Neuronal stem cell (in vitro differentiated cells): ENCODE data around the gene EXOC1L.
"Not testable (repeated sequence)": the region's sequence is repeated elsewhere in the genome, so short reads cannot be mapped to it uniquely, and the experiment has no call there.

Source experiments
- DNase-seq: peaks from one replicate; pipeline ENCODE4 v3.0.0-alpha.2; 2013; ENCODE audit warnings: low spot score
- H2AFZ ChIP-seq: one replicate; pipeline ENCODE4 v1.6.1; 2013; ENCODE audit warnings: mild to moderate bottlenecking, low read length, inconsistent platforms
- H2AK5ac ChIP-seq: 2 replicates; pipeline ENCODE4 v1.6.1; 2013; ENCODE audit warnings: low read depth, mild to moderate bottlenecking, inconsistent platforms, low read length, moderate library complexity, mixed read lengths
- H2BK120ac ChIP-seq: 2 replicates; pipeline ENCODE4 v1.6.1; 2013; ENCODE audit warnings: low read depth, mild to moderate bottlenecking, inconsistent platforms, low read length, moderate library complexity, mixed read lengths
- H2BK12ac ChIP-seq: one replicate; pipeline ENCODE4 v1.6.1; 2013; ENCODE audit warnings: low read length, inconsistent platforms
- H2BK15ac ChIP-seq: 2 replicates; pipeline ENCODE4 v1.6.1; 2013; ENCODE audit warnings: mild to moderate bottlenecking, low read length, inconsistent platforms, mixed read lengths
- H2BK5ac ChIP-seq: one replicate; pipeline ENCODE4 v1.6.1; 2013; ENCODE audit warnings: inconsistent platforms, mild to moderate bottlenecking, low read length, moderate library complexity
- H3K14ac ChIP-seq: one replicate; pipeline ENCODE4 v1.6.1; 2013; ENCODE audit warnings: low read length, inconsistent platforms
- H3K18ac ChIP-seq: 2 replicates; pipeline ENCODE4 v1.6.1; 2013; ENCODE audit warnings: low read length, inconsistent platforms
- H3K23ac ChIP-seq: 2 replicates; pipeline ENCODE4 v1.6.1; 2013; ENCODE audit warnings: low read depth, mild to moderate bottlenecking, mixed read lengths, low read length, inconsistent platforms; ENCODE audit not compliant: poor library complexity
- H3K27ac ChIP-seq: replicated peaks from 3 replicates; pipeline ENCODE4 v1.5.1; 2013; ENCODE audit warnings: low read length, inconsistent platforms
- H3K27me3 ChIP-seq, 3 experiments: 2 replicates each; pipeline ENCODE4 v1.6.1; 2013; ENCODE audit warnings: low read length in 3 of 3, mild to moderate bottlenecking in 2 of 3, inconsistent platforms in 1 of 3, low read depth in 1 of 3, mixed read lengths in 1 of 3, moderate library complexity in 1 of 3; ENCODE audit not compliant: control insufficient read depth in 3 of 3, insufficient read depth in 3 of 3
- H3K36me3 ChIP-seq, 2 donors: replicated peaks in 1 of 2; 2 replicates each; pipeline ENCODE4 v1.6.1; 2013; ENCODE audit warnings: low read length in 2 of 2; ENCODE audit not compliant: control insufficient read depth in 2 of 2, insufficient read depth in 2 of 2
- H3K4ac ChIP-seq: 2 replicates; pipeline ENCODE4 v1.6.1; 2013; ENCODE audit warnings: inconsistent platforms, mild to moderate bottlenecking, low read length, moderate library complexity
- H3K4me1 ChIP-seq, 2 donors: 1 replicate in 1 of 2; 2 replicates in 1 of 2; pipeline ENCODE4 v1.6.1; 2013; ENCODE audit warnings: low read length in 2 of 2, low read depth in 1 of 2; ENCODE audit not compliant: control insufficient read depth in 2 of 2, insufficient read depth in 1 of 2
- H3K4me2 ChIP-seq: one replicate; pipeline ENCODE4 v1.6.1; 2013; ENCODE audit warnings: mild to moderate bottlenecking, low read length, inconsistent platforms; ENCODE audit not compliant: insufficient read depth, poor library complexity, severe bottlenecking
- H3K4me3 ChIP-seq, 2 donors: 2 replicates each; pipeline ENCODE4 v1.5.1; 2013; ENCODE audit warnings: low read length in 2 of 2, mild to moderate bottlenecking in 2 of 2, inconsistent platforms in 1 of 2, moderate library complexity in 1 of 2
- H3K79me1 ChIP-seq: one replicate; pipeline ENCODE4 v1.6.1; 2013; ENCODE audit warnings: low read depth, mild to moderate bottlenecking, inconsistent platforms, low read length, moderate library complexity
- H3K9ac ChIP-seq: one replicate; pipeline ENCODE4 v1.6.1; 2013; ENCODE audit warnings: mild to moderate bottlenecking, low read depth, low read length, inconsistent platforms; ENCODE audit not compliant: poor library complexity
- H3K9me3 ChIP-seq, 2 donors: replicated peaks in 1 of 2; 2 replicates each; pipeline versions ENCODE3 to v1.6.1; 2013; ENCODE audit warnings: low read length in 2 of 2, mild to moderate bottlenecking in 2 of 2, inconsistent platforms in 1 of 2, low read depth in 1 of 2, mixed read lengths in 1 of 2, moderate library complexity in 1 of 2; ENCODE audit not compliant: control insufficient read depth in 2 of 2, insufficient read depth in 1 of 2
- H4K8ac ChIP-seq: one replicate; pipeline ENCODE4 v1.6.1; 2013; ENCODE audit warnings: low read depth, mild to moderate bottlenecking, inconsistent platforms, low read length, moderate library complexity
- H4K91ac ChIP-seq: one replicate; pipeline ENCODE4 v1.6.1; 2013; ENCODE audit warnings: low read length, low read depth, mild to moderate bottlenecking, inconsistent platforms; ENCODE audit not compliant: poor library complexity
- WGBS, 2 donors: extraction: QIAGEN DNeasy Blood & Tissue Kit; methylation state at CpG; one replicate each; pipeline ENCODE4 v1.1.7; 2013; ENCODE audit warnings: missing lambda C conversion rate in 2 of 2, mixed read lengths in 1 of 2; ENCODE audit not compliant: insufficient read length in 2 of 2, insufficient replicate concordance in 1 of 2; ENCODE audit errors: extremely low coverage in 2 of 2; 5-methylcytosine and 5-hydroxymethylcytosine counted together

Gene EXOC1L

DNA sequence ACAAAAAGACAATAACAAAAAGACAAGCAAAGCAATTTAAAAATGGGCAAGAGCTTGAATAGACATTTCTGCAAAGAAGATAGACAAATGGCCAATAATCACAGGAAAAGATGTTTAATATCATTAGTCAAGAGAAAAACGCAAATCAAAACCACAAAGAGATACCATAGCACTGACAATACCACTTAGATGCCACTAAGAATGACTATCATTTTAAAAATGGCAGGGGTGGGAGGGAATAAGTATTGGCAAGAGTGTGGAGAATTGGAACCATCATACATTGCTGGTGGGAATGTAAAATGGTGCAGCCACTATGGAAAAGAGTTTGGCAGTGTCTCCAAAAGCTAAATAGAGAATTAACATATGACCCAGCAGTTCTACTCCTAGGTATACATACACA is 18.8 kb downstream of the EXOC1L start:
- WGBS, 2 donors = no CpG with 5 or more reads among the region's 1 CpG

GRCh38 chr4:55838952-55839351 is 19.4 kb downstream of the EXOC1L start:
- no peak overlapping the region for H3K4me3 ChIP-seq
- no peak overlapping the region for H4K8ac ChIP-seq
- H3K9me3 ChIP-seq = peaks cover 3 to 11% of the 10 kb centered on the region in 2 donors
- H3K4ac ChIP-seq = no peak overlapping the region
- H3K79me1 ChIP-seq = no peaks in the 10 kb centered on the region
- DNase-seq = no peak
- H2AFZ ChIP-seq = no peak overlapping the region
- no peaks in the 10 kb centered on the region for H3K36me3 ChIP-seq
- no peak overlapping the region for H4K91ac ChIP-seq
- H2BK5ac ChIP-seq = no peak overlapping the region
- no peaks in the 10 kb centered on the region for H3K4me1 ChIP-seq
- H3K18ac ChIP-seq = no peak overlapping the region
- H3K4me2 ChIP-seq = no peak overlapping the region
- no peak overlapping the region for H3K27ac ChIP-seq
- H3K23ac ChIP-seq = no peak overlapping the region
- H2BK12ac ChIP-seq = no peak overlapping the region
- H3K27me3 ChIP-seq = no peaks in the 10 kb centered on the region
- no peak overlapping the region for H3K14ac ChIP-seq
- no peak overlapping the region for H3K9ac ChIP-seq
- no peak overlapping the region for H2AK5ac ChIP-seq
- no peak overlapping the region for H2BK120ac ChIP-seq
- no peak overlapping the region for H2BK15ac ChIP-seq

More for the DNA sequence above, 18.8 kb downstream of the EXOC1L start:
- H3K4ac ChIP-seq = no peak overlapping the region
- no peak overlapping the region for H3K23ac ChIP-seq
- H2AFZ ChIP-seq = no peak overlapping the region
- H2BK15ac ChIP-seq = no peak overlapping the region
- H2BK120ac ChIP-seq = no peak overlapping the region
- DNase-seq = no peak
- H3K14ac ChIP-seq = no peak overlapping the region
- no peaks in the 10 kb centered on the region for H3K36me3 ChIP-seq
- H2BK5ac ChIP-seq = no peak overlapping the region
- H3K27ac ChIP-seq = no peak overlapping the region
- no peak overlapping the region for H3K18ac ChIP-seq
- H3K4me3 ChIP-seq = no peak overlapping the region
- H2AK5ac ChIP-seq = no peak overlapping the region
- no peak overlapping the region for H3K9ac ChIP-seq
- no peaks in the 10 kb centered on the region for H3K79me1 ChIP-seq
- H2BK12ac ChIP-seq = no peak overlapping the region
- H4K91ac ChIP-seq = no peak overlapping the region
- H3K27me3 ChIP-seq = no peaks in the 10 kb centered on the region
- H3K4me2 ChIP-seq = no peak overlapping the region
- peaks cover 3 to 11% of the 10 kb centered on the region in 2 donors for H3K9me3 ChIP-seq
- no peak overlapping the region for H4K8ac ChIP-seq
- no peaks in the 10 kb centered on the region for H3K4me1 ChIP-seq

GRCh38 chr4:55840956-55841355 is 21.4 kb downstream of the EXOC1L start:
- Histone ChIP-seq H3K79me1 (no peaks in the 10 kb centered on the region), H3K4ac (no peak overlapping the region), H2BK120ac (no peak overlapping the region), H4K91ac (no peak overlapping the region), H3K27me3 (no peaks in the 10 kb centered on the region), H3K4me3 (no peak overlapping the region), H3K18ac (no peak overlapping the region), H2BK12ac (no peak overlapping the region), H3K9me3 (peaks cover 3 to 11% of the 10 kb centered on the region in 2 donors), H3K27ac (no peak overlapping the region), H4K8ac (no peak overlapping the region), H3K36me3 (no peaks in the 10 kb centered on the region), H3K4me2 (no peak overlapping the region), H3K9ac (no peak overlapping the region), H2BK15ac (no peak overlapping the region), H3K23ac (no peak overlapping the region), H3K14ac (no peak overlapping the region), H2AK5ac (no peak overlapping the region), H3K4me1 (no peaks in the 10 kb centered on the region), H2AFZ (no peak overlapping the region), H2BK5ac (no peak overlapping the region)
- DNase-seq = no peak
- WGBS, 2 donors = no CpG with 5 or more reads among the region's 1 CpG

GRCh38 chr4:55841373-55842239 is 22.0 kb downstream of the EXOC1L start:
- DNase-seq, H3K14ac ChIP-seq, H2BK15ac ChIP-seq, H4K8ac ChIP-seq, H2BK120ac ChIP-seq, H3K27ac ChIP-seq, H3K4me2 ChIP-seq, H3K79me1 ChIP-seq, H2BK5ac ChIP-seq, H3K4ac ChIP-seq, H3K36me3 ChIP-seq, H3K4me1 ChIP-seq, H2AK5ac ChIP-seq, H4K91ac ChIP-seq, H3K27me3 ChIP-seq, H3K4me3 ChIP-seq: not testable (repeated sequence)
- H3K23ac ChIP-seq = peak overlapping the region; percentile 43
- peaks cover 3 to 11% of the 10 kb centered on the region in 2 donors for H3K9me3 ChIP-seq
- WGBS, 2 donors = no CpG with 5 or more reads among the region's 22 CpGs
- peak overlapping the region; percentile 94 for H2BK12ac ChIP-seq
- peak overlapping the region; percentile 77 for H2AFZ ChIP-seq
- peak overlapping the region; percentile 21 for H3K9ac ChIP-seq
- peak overlapping the region; percentile 38 for H3K18ac ChIP-seq
